ENCODE data around the gene WDFY3. TPM values are rescaled to one million over a fixed set of nuclear protein-coding genes. Genes with fewer than 3 reads are reported as not detected.

The WDFY3 gene
- total and polyA plus RNA-seq, 7 donors, result 4.8 to 85.7 (median 50.5) TPM

DNA sequence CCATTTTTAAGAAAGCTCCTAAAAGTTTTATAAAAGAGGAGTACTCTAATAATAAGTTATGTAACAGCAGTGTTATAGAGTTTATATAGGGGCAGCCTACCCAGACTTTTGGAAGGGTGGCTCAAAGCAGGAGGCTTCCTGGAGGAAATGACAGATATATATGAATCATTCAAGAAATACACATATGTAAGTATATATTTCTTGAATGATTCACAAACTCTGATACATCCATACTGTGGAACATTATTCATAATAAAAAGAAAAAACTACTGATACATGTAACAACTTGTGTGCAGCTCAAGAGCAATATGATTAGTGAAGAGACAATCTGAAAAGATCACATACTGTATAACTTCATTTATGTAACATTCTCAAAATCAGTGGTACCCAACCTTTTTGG lies 166.2 kb downstream of the WDFY3 start:
- TF ChIP-seq CTCF (IDR thresholded peaks at IDR 0.05) (no peak), POLR2AphosphoS5 (IDR thresholded peaks at IDR 0.05) (no peak), POLR2A (IDR thresholded peaks at IDR 0.05) (no peak), EP300 (IDR thresholded peaks at IDR 0.05) (no peak)
- Histone ChIP-seq H3K36me3 (peaks cover 0 to 58% (median 6%) of the 10 kb centered on the region in 4 donors), H3K4me3 (no peak overlapping the region), H3K4me1 (peaks cover 0 to 8% (median 0%) of the 10 kb centered on the region in 4 donors), H3K9me3 (no peaks in the 10 kb centered on the region), H3K27me3 (no peaks in the 10 kb centered on the region), H3K27ac (no peak overlapping the region)
- intact Hi-C loops (cut with DNase I), result no loop called here
- no peak for DNase-seq

- H3K27me3 ChIP-seq, result no peaks in the 10 kb centered on the region
- intact Hi-C loops (cut with DNase I), result no loop called here
- H3K27ac ChIP-seq, result no peak overlapping the region
- H3K9me3 ChIP-seq, result no peaks in the 10 kb centered on the region
- 90 to 91% methylated on average over 3 of the region's 3 CpGs for WGBS, 2 donors
- no peak for DNase-seq
- H3K4me3 ChIP-seq, result no peak overlapping the region
- H3K36me3 ChIP-seq, result peaks cover 0 to 65% (median 6%) of the 10 kb centered on the region in 4 donors
- no peak for TF ChIP-seq CTCF (IDR thresholded peaks at IDR 0.05)
- TF ChIP-seq EP300 (IDR thresholded peaks at IDR 0.05), result no peak
- TF ChIP-seq POLR2AphosphoS5 (IDR thresholded peaks at IDR 0.05), result no peak
- TF ChIP-seq POLR2A (IDR thresholded peaks at IDR 0.05), result no peak
- peaks cover 0 to 6% (median 0%) of the 10 kb centered on the region in 4 donors for H3K4me1 ChIP-seq
Measured at GRCh38 chr4:84799318-84799717, 167.2 kb downstream of the WDFY3 start.

DNA sequence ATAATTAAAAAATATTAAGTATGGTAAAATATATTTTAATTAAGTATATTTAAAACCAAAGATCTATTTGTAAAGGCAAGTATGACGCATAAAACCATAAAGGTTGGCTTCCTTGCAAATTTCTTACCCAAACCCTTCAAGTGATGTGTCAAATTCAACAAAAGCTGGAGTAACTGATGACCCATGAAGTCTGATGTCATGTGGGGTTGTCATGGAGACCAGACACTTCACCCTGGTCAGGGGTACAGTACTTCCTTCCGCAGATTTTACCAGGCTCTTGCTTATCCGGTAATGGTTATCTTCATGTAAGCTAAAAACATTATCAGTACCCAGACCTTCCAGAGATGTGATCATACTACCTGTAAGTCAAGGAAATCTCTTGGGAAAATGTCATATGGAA lies 170.1 kb downstream of the WDFY3 start:
- Histone ChIP-seq H3K36me3 (peaks cover 0 to 70% (median 3%) of the 10 kb centered on the region in 4 donors), H3K4me3 (no peak overlapping the region), H3K27ac (no peak overlapping the region), H3K4me1 (no peaks in the 10 kb centered on the region), H3K9me3 (no peaks in the 10 kb centered on the region), H3K27me3 (no peaks in the 10 kb centered on the region)
- DNase-seq, result no peak
- WGBS, 2 donors, result 95 to 97% methylated on average over 3 of the region's 3 CpGs
- intact Hi-C loops (cut with DNase I), result no loop called here
- TF ChIP-seq EP300 (IDR thresholded peaks at IDR 0.05) (no peak), POLR2AphosphoS5 (IDR thresholded peaks at IDR 0.05) (no peak), CTCF (IDR thresholded peaks at IDR 0.05) (no peak), POLR2A (IDR thresholded peaks at IDR 0.05) (no peak)

DNA sequence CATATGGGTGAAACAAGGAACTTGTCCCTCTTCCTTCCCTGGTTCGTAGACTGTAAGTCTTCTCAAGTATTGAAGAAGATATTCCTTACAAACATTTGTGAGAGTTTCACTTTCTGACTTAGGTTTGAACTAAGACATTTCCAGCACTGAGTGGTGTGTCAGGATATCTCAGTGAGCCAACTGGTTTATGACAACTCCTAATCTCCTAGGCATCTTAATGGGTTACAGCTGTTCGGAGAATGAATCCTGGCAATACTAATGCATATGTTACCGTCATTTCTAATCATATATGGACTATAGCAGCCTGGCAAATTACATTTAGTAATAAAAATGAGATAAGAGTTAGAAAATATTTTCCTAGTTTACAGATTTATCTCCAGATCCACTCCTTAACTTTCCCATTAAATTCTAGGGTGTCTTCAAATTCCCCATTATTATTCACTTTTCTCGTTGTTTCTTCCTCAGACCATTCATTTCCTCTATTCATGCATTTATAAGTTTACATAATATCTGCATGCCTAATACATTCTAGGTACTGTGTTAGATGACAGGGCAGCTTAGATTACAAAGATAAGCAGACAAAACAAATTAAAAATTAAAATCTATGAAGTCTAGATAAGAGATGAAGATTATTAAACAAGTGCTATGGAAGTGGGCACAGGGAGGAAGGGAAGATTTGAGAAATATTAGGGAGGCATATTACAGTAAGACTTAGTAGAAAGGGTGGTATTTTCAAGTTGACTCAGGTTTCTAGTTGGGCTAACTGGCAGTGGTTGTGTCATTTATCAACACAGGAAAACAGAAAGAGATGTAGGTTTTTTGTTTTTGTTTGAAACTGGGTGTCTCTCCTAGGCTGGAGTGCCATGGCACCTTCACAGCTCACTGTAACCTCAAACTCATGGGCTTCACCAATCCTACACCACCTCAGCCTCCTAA lies 173.9 kb downstream of the WDFY3 start:
- 82 to 85% methylated on average over 4 of the region's 4 CpGs for WGBS, 2 donors
- intact Hi-C loops (cut with DNase I), result no loop called here
- no peaks in the 10 kb centered on the region for H3K4me1 ChIP-seq
- no peaks in the 10 kb centered on the region for H3K9me3 ChIP-seq
- peaks cover 0 to 82% (median 5%) of the 10 kb centered on the region in 4 donors for H3K36me3 ChIP-seq
- no peak for TF ChIP-seq POLR2AphosphoS5 (IDR thresholded peaks at IDR 0.05)
- TF ChIP-seq CTCF (IDR thresholded peaks at IDR 0.05), result no peak
- no peak for TF ChIP-seq EP300 (IDR thresholded peaks at IDR 0.05)
- TF ChIP-seq POLR2A (IDR thresholded peaks at IDR 0.05), result no peak
- H3K27me3 ChIP-seq, result no peaks in the 10 kb centered on the region
- no peak for DNase-seq
- no peak overlapping the region for H3K4me3 ChIP-seq
- no peak overlapping the region for H3K27ac ChIP-seq

Data from sigmoid colon (tissue), 7 donors.